ENCODE measurements around the gene LHFPL3. TPM values are rescaled to one million over a fixed set of nuclear protein-coding genes. Genes with fewer than 3 reads are reported as not detected.

The LHFPL3 gene
- total and polyA plus RNA-seq, 2 of the 13 experiments (the other 11 are each of a cell fraction or from before 2014, with no cell fraction given): not detected

DNA sequence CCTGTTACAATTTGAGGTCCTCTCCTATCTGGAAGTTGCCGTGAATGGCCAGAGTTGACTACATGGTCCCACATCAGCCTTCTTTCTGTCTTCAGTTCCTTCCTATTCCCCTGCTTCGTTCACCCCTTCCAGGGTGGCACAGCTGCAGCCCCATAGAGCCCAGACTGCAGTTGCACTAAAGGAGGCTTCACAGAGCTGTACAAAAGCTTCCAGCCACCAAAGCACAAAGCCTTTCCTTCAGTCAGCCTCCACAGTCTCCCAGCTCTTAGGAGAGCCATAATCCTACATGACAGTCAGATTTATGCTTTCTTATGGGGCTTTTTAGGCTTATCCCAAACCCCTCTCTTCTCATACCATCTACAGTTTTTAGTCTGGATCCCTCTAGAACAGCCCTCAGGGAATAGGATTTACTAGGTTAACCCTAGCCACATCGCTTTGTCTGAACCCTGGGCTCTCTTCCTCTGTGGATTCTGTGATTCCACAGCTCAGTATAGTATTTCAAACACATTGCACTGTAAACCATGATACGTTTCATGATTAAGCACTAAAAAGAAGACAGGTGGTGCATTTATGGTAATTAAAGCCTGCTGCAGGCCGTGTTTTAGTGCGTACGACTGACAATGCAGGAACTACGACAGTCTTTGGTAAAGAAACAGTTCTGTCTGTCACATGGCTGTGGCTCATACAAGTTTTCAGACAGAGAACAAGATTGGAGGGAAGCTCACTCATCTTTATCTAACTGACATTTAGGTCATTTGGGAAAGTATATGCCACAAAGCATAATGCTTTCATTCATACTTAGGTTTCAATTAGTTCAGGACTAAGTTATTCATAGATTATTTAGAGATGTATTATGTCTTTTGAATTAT lies 477.3 kb downstream of the LHFPL3 start:
- H3K4me1 ChIP-seq (ENCODE audit: insufficient read depth, low read length): no peaks in the 10 kb centered on the region
- no peak for TF ChIP-seq EP300 (IDR thresholded peaks at IDR 0.05; ENCODE audit: low read depth in 2 of 2, low read length in 2 of 2)
- no peak for TF ChIP-seq EP300 (CRISPR knock-in tag; IDR thresholded peaks at IDR 0.05; ENCODE audit: borderline replicate concordance)
- no peak for TF ChIP-seq ZNF33B (CRISPR knock-in tag; IDR thresholded peaks at IDR 0.05)
- TF ChIP-seq ZBTB8A (CRISPR knock-in tag; IDR thresholded peaks at IDR 0.05; ENCODE audit: borderline replicate concordance, low read depth): no peak
- TF ChIP-seq, protein P1, sequence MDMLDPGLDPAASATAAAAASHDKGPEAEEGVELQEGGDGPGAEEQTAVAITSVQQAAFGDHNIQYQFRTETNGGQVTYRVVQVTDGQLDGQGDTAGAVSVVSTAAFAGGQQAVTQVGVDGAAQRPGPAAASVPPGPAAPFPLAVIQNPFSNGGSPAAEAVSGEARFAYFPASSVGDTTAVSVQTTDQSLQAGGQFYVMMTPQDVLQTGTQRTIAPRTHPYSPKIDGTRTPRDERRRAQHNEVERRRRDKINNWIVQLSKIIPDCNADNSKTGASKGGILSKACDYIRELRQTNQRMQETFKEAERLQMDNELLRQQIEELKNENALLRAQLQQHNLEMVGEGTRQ (IDR thresholded peaks at IDR 0.05; ENCODE audit: low read depth, low read length): no peak
- TF ChIP-seq, protein P1 (CRISPR knock-in tag; IDR thresholded peaks at IDR 0.05; ENCODE audit: borderline replicate concordance): no peak
- no peak for TF ChIP-seq ZNF562 (CRISPR knock-in tag; IDR thresholded peaks at IDR 0.05; ENCODE audit: borderline replicate concordance)
- no peak for TF ChIP-seq MAF1 (CRISPR knock-in tag; IDR thresholded peaks at IDR 0.05; ENCODE audit: borderline replicate concordance)
- no peak for TF ChIP-seq RAD51 (IDR thresholded peaks at IDR 0.05; ENCODE audit: borderline replicate concordance)
- TF ChIP-seq CENPX (CRISPR knock-in tag; IDR thresholded peaks at IDR 0.05): no peak
- no peak for TF ChIP-seq ZKSCAN5 (CRISPR knock-in tag; IDR thresholded peaks at IDR 0.05)
- no peak for TF ChIP-seq TCF7 (IDR thresholded peaks at IDR 0.05; ENCODE audit: low read depth)
- TF ChIP-seq GATAD1 (CRISPR knock-in tag; IDR thresholded peaks at IDR 0.05): no peak
- TF ChIP-seq ASH2L (IDR thresholded peaks at IDR 0.05; ENCODE audit: insufficient read length, low read depth, low read length): no peak
- no peak for TF ChIP-seq PRPF4 (IDR thresholded peaks at IDR 0.05; ENCODE audit: low read depth, low read length, poor library complexity, severe bottlenecking)
- TF ChIP-seq ZNF136 (CRISPR knock-in tag; IDR thresholded peaks at IDR 0.05; ENCODE audit: low read depth): no peak
- no peak for TF ChIP-seq ZNF10 (CRISPR knock-in tag; IDR thresholded peaks at IDR 0.05; ENCODE audit: borderline replicate concordance, low read depth)
- TF ChIP-seq CREM (IDR thresholded peaks at IDR 0.05): no peak
- no peak for TF ChIP-seq CREM (CRISPR knock-in tag; IDR thresholded peaks at IDR 0.05)
- BruUV-seq (replicated peaks): no TSS peak
- no peaks in the 10 kb centered on the region for H3K36me3 ChIP-seq (replicated peaks in 1 of 2; ENCODE audit: control insufficient read depth in 1 of 2, insufficient read depth in 2 of 2, low read length in 2 of 2)
- H4K20me1 ChIP-seq (ENCODE audit: insufficient read depth, low read length): no peaks in the 10 kb centered on the region
- no peak for DNase-seq (ENCODE audit: low spot score)
- peaks cover 0 to 8% of the 10 kb centered on the region in 2 experiments; a peak in 3 of 5 replicates for H3K27me3 ChIP-seq (ENCODE audit: control insufficient read depth in 1 of 2, insufficient read depth in 2 of 2, low read length in 2 of 2)
- in situ Hi-C loops (cut with HindIII; ENCODE audit: extremely low pct_ligation_motif_present, low pct_unique_long_range_greater_than_20kb) (no loop called here), intact Hi-C loops (cut with micrococcal nuclease; ENCODE audit: unreplicated experiment) (no loop called here)
- H3K79me2 ChIP-seq (ENCODE audit: insufficient read depth, low read length): no peaks in the 10 kb centered on the region
- H3K4me3 ChIP-seq (replicated peaks in 1 of 3; ENCODE audit: insufficient read depth in 1 of 3, low read depth in 2 of 3, low read length in 3 of 3): no peak overlapping the region
- no peak overlapping the region for H3K4me2 ChIP-seq (ENCODE audit: low read depth, low read length)
- H3K27ac ChIP-seq (ENCODE audit: extremely low read length, insufficient read depth, low read length): no peak overlapping the region
- CTCF ChIA-PET (ENCODE audit: low intra/inter-chr PET ratio, low total read pairs): no interaction called here
- no peaks in the 10 kb centered on the region for H3K9me3 ChIP-seq (ENCODE audit: low read length)
- POLR2A ChIA-PET: no interaction called here
- no peak for FAIRE-seq
- H3K9ac ChIP-seq (ENCODE audit: insufficient read depth, low read depth, low read length): no peak overlapping the region
- WGBS (ENCODE audit: low lambda C conversion rate): 37% methylated on average over 8 of the region's 8 CpGs
- no peak for ATAC-seq
- H2AFZ ChIP-seq (ENCODE audit: low read length): no peak overlapping the region
